GM13977 (cell line): Measurements from ENCODE around the gene SSC5D.
"Not testable (repeated sequence)": the region's sequence is repeated elsewhere in the genome, so short reads cannot be mapped to it uniquely, and the experiment has no call there.

Experiments
- DNase-seq: peaks from one replicate; pipeline ENCODE4 v3.0.0; 2012; ENCODE audit warnings: low spot score
- in situ Hi-C: fragments of 300-500 bp; cut with MboI; formaldehyde crosslinking; loops from one replicate; pipeline ENCODE4 v1.12.0; 2022; ENCODE audit warnings: low sequenced_read_pairs, low pct_unique_long_range_greater_than_20kb, mixed read lengths, inconsistent platforms; ENCODE audit not compliant: unreplicated experiment
- TF ChIP-seq, protein P1 (sequence below): IDR thresholded peaks from 2 replicates; pipeline ENCODE4 v1.5.1; 2012; ENCODE audit warnings: mild to moderate bottlenecking, control low read depth; ENCODE audit not compliant: insufficient read depth; ENCODE audit errors: extremely low read depth, missing control alignments

SSC5D gene

DNA sequence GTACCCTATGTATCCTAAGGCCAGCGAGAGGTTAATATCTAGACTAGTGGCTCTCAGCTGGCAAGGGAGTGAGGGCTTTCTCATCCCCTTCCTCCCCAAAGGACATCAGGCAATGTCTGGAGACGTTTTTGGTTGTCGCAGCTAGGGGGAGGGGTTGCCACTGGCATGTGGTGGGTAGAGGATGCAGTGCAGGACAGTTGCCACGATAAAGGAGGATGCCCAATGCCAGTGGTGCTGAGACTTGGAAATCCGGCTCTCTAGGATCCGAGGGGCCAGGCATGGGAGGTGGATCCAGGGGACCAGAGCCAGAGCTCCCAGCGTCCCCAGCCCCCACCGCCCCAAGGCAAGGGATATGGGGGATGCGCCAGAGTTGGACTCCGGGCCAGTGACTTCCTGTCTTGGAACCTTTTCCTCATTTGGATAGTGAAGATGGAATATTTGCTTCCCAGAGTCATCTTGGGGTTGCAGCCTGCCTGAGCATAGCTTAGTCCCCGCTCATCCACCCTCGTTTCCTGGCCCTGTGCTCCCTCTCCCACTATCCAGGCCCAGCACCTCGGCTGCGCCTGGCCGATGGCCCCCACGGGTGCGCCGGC lies 4.9 kb downstream of the SSC5D start:
- TF ChIP-seq, protein P1, sequence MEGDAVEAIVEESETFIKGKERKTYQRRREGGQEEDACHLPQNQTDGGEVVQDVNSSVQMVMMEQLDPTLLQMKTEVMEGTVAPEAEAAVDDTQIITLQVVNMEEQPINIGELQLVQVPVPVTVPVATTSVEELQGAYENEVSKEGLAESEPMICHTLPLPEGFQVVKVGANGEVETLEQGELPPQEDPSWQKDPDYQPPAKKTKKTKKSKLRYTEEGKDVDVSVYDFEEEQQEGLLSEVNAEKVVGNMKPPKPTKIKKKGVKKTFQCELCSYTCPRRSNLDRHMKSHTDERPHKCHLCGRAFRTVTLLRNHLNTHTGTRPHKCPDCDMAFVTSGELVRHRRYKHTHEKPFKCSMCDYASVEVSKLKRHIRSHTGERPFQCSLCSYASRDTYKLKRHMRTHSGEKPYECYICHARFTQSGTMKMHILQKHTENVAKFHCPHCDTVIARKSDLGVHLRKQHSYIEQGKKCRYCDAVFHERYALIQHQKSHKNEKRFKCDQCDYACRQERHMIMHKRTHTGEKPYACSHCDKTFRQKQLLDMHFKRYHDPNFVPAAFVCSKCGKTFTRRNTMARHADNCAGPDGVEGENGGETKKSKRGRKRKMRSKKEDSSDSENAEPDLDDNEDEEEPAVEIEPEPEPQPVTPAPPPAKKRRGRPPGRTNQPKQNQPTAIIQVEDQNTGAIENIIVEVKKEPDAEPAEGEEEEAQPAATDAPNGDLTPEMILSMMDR: no peak
- DNase-seq: no peak
- in situ Hi-C loops: no loop called here

DNA sequence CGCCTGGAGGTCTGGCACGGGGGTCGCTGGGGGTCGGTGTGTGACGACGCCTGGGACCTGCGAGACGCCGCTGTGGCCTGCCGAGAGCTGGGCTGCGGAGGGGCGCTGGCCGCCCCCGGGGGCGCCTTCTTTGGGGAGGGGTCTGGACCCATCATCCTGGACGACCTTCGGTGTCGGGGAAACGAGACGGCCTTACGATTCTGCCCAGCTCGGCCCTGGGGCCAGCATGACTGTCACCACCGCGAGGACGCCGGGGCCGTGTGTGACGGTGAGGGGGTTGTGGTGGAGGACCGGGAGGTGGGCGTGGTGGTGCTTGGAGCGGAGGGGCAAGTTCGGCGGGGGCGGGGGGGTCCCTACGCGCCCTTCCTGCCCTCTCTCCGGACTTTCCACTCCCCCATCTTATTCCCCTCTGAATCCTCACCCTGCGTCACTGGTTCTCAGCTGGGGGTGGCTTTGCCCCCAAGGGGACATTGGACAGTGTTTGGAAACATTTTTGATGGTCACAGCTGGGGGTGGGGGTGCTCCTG lies 5.5 kb downstream of the SSC5D start:
- in situ Hi-C loops: no loop called here
- TF ChIP-seq, protein P1: no peak
- no peak for DNase-seq

DNA sequence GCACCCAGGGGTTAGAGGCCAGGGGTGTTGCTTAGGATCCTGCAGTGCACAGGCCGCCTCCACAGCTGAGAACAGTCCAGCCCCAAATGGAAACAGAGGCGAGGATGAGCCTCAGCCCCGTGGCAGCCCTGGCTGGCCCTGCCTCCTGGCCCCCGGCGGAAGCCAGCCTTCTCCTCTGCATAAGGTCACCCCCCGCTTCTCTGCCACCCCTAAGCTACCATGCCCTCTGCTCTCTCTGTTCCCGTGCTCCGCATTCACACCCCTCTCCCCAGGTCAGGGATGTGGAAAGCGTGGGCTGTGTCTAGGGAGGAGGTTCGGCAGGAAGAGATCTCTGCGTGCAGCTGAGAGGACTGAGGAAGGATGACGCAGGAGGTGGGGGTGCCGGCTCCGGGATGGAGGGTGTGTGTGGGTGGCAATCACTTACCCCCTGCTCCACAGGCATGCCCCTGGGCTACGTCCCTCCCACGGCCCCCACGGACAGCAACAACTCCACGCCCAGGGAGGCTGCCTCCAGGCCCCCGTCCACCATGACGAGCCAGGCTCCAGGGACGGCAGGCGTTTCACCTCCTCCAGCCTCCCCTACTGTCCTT lies 6.0 kb downstream of the SSC5D start:
- in situ Hi-C loops: no loop called here
- no peak for DNase-seq
- TF ChIP-seq, protein P1: no peak

DNA sequence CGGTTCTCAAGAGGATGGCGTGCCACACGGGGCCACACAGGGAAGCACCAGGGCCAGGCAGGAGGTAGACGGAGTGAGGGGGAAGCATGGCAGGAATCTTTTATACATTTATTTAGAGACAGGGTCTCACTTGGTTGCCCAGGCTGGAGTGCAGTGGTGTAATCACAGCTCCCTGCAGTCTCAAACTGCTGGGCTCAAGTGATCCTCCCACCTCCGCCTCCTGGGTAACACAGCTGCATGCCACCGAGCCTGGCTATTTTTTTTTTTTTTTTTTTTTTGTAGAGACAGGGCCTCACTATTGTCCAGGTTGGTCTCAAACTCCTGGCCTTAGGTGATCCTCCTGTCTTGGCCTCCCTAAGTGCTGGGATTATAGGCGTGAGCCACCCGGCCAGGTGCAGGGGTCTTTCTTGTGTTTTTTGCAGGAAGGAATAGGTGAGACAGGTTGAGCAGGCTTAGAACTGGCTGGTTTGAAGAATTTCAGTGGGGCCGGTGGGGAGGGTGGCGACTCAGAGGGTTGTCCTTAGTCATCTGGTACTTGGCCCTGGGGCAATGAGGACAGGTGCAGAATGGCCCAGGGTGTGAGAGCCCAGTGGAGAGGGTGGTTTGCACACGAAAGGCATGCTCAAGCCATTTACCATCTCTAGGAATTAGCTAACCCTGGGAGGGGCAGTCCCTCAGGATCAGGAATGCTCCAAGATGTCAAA lies 7.6 kb downstream of the SSC5D start:
- no peak for DNase-seq
- TF ChIP-seq, protein P1: no peak
- in situ Hi-C loops: no loop called here

DNA sequence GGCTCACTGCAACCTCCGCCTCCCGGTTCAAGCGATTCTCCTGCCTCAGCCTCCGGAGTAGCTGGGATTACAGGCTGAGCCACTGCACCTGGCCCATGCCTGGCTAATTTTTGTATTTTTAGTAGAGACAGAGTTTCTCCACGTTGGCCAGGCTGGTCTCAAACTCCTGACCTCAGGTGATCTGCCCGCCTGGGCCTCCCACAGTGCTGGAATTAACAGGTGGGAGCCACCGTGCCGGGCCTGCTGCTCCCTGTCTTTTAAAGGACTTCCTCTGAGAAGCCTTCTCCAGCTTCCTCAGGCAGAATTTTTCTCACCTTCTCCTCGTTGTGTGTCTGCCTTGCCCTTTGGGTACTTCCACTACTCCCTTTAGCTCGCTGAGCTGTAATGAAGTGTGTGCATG lies 8.6 kb downstream of the SSC5D start:
- in situ Hi-C loops, DNase-seq: not testable (repeated sequence)

DNA sequence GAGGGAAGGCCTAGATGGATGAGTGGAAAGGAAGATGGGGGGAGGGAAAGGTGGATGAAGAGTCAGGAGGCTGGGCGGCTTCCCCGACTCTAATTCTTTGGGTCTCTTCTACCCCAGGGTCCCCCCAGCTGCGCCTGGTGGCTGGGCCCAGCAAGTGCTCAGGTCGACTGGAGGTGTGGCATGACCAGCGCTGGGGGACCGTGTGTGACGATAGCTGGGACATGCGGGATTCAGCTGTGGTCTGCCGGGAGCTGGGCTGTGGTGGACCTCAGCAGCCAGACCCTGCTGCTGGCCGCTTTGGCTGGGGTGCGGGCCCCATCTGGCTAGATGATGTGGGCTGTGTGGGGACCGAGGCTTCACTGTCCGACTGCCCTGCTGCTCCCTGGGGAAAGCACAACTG lies 9.5 kb downstream of the SSC5D start:
- in situ Hi-C loops: no loop called here
- TF ChIP-seq, protein P1: no peak
- DNase-seq: no peak
